Neural progenitor cell (in vitro differentiated cells): ENCODE results near the gene PLCB1.

Experiments
- CTCF ChIP-seq: fragments of 200-600 bp; sonication (generic); IDR thresholded peaks from 2 replicates; pipeline ENCODE4 v1.5.1; 2017; ENCODE audit warnings: antibody characterized with exemption, mild to moderate bottlenecking
- EZH2 ChIP-seq: fragments of 200-600 bp; sonication (generic); IDR thresholded peaks from 2 replicates; pipeline ENCODE4 v1.6.1; 2017; ENCODE audit warnings: antibody characterized with exemption, mild to moderate bottlenecking, moderate library complexity
- EZH2phosphoT487 ChIP-seq: fragments of 200-600 bp; sonication (generic); IDR thresholded peaks from 2 replicates; pipeline ENCODE4 v1.6.1; 2017; ENCODE audit warnings: antibody characterized with exemption

GRCh38 chr20:8490076-8490830 is 358.2 kb downstream of the PLCB1 start:
- TF ChIP-seq EZH2phosphoT487 (no peak), CTCF (no peak), EZH2 (no peak)
